Kidney (tissue), 22 donors: ENCODE data around the gene ELAC2. TPM values are rescaled to one million over a fixed set of nuclear protein-coding genes. Genes with fewer than 3 reads are reported as not detected.

Source experiments
- DNase-seq, 5 donors: peaks; one replicate each; pipeline ENCODE4 v3.0.0-alpha.2; 2013 to 2020
- FAIRE-seq: peaks from 2 replicates; lab custom pipeline; 2012; peaks lifted over from hg19 to GRCh38; lab: Jason Lieb, UNC
- H3K27ac ChIP-seq, 2 donors: one replicate each; pipeline ENCODE4 v1.7.0; 2013; ENCODE audit warnings: low read depth in 2 of 2, low read length in 2 of 2, inconsistent platforms in 1 of 2
- H3K27me3 ChIP-seq: one replicate; pipeline ENCODE4 v1.7.1; 2013; ENCODE audit warnings: low read length, inconsistent platforms; ENCODE audit not compliant: control insufficient read depth, insufficient read depth
- H3K36me3 ChIP-seq, 3 donors: one replicate each; pipeline versions ENCODE4 v1.7.0 to v1.7.1; 2013; ENCODE audit warnings: low read length in 3 of 3, control low read depth in 1 of 3, inconsistent platforms in 1 of 3; ENCODE audit not compliant: insufficient read depth in 3 of 3, control insufficient read depth in 2 of 3
- H3K4me1 ChIP-seq, 3 donors: one replicate each; pipeline versions ENCODE4 v1.7.0 to v1.7.1; 2013; ENCODE audit warnings: low read length in 3 of 3, inconsistent platforms in 1 of 3, low read depth in 1 of 3; ENCODE audit not compliant: control insufficient read depth in 2 of 3, insufficient read depth in 2 of 3
- H3K4me3 ChIP-seq, 3 donors: one replicate each; pipeline versions ENCODE4 v1.7.0 to v1.8.1; 2013; ENCODE audit warnings: low read length in 3 of 3, control low read depth in 1 of 3, inconsistent platforms in 1 of 3
- H3K9ac ChIP-seq, 3 donors: one replicate each; pipeline versions ENCODE4 v1.7.0 to v1.7.1; 2013; ENCODE audit warnings: low read length in 3 of 3, control low read depth in 1 of 3, inconsistent platforms in 1 of 3
- H3K9me3 ChIP-seq, 3 donors: one replicate each; pipeline versions ENCODE4 v1.7.0 to v1.7.1; 2013; ENCODE audit warnings: low read length in 3 of 3, control low read depth in 1 of 3, inconsistent platforms in 1 of 3; ENCODE audit not compliant: control insufficient read depth in 2 of 3, insufficient read depth in 1 of 3
- intact Hi-C: fragments of 100-400 bp; cut with DNase I; formaldehyde crosslinking; loops from one replicate; pipeline ENCODE4 v1.11.1; 2022
- long read RNA-seq, 10 donors: library from polyadenylated mRNA in 1 of 10; unstranded in 1 of 10; transcript quantifications; one replicate each; pipeline ENCODE4 v2.0.0 and lab custom pipeline, GENCODE V29; 2021 to 2026
- polyA plus RNA-seq: library from polyadenylated mRNA; stranded (reverse); fragments of 350-450 nt; fragmentation: Illumina TruSeq; extraction: RNeasy Lipid Tissue Mini Kit (QIAGEN cat#74804); gene quantifications from one replicate; pipeline ENCODE4 v1.2.3, GENCODE V29; 2014; ENCODE audit warnings: low read depth, low replicate concordance; ENCODE audit not compliant: insufficient read depth
- total RNA-seq: library from RNA; stranded (reverse); fragmentation: NEBNext Ultra II Directional; extraction: Animal tissue kit (Norgen Biotek cat#: 25700); gene quantifications from one replicate; pipeline ENCODE4 v1.2.1, GENCODE V29; 2021
- TF ChIP-seq, protein P1 (sequence below): IDR thresholded peaks from 3 replicates; pipeline ENCODE4 v1.5.1; 2012; ENCODE audit warnings: mild to moderate bottlenecking, moderate library complexity, borderline replicate concordance; ENCODE audit not compliant: insufficient read depth; ENCODE audit errors: extremely low read depth
- donor health status: control.
- donor health status: control.
- donor health status: control.
- donor health status: control.
- donor health status: control.
- donor health status: DM: yes; HTN: yes; CAD: no.
- donor health status: Normal renal cell carcinoma (clear cell type).

ELAC2 gene
- total RNA-seq (57.4 TPM), polyA plus RNA-seq (29.7 TPM)
- long read RNA-seq, donor 1, partial matches to known transcripts, result 12 of 15 reads
- long read RNA-seq, donor 1, other reads (novel, unspliced or antisense), result 0 of 15 reads
- long read RNA-seq, donor 2, partial matches to known transcripts, result 15 of 15 reads
- long read RNA-seq, donor 2, other reads (novel, unspliced or antisense), result 0 of 15 reads
- long read RNA-seq, donor 3, transcript ELAC2-201 (24 exons, 3,148 nt), result major isoform, 6 of 13 reads
- long read RNA-seq, donor 3, partial matches to known transcripts, result 6 of 13 reads
- long read RNA-seq, donor 3, other reads (novel, unspliced or antisense), result 0 of 13 reads
- long read RNA-seq, donor 4, partial matches to known transcripts, result 12 of 15 reads
- long read RNA-seq, donor 4, other reads (novel, unspliced or antisense), result 0 of 15 reads
- long read RNA-seq, donor 5, result 0 reads
- long read RNA-seq, donor 6, partial matches to known transcripts, result 0 of 1 reads
- long read RNA-seq, donor 6, other reads (novel, unspliced or antisense), result 0 of 1 reads
- long read RNA-seq, donor 7, transcript ELAC2-201 (24 exons, 3,148 nt), result major isoform, 50 of 79 reads
- long read RNA-seq, donor 7, partial matches to known transcripts, result 6 of 79 reads
- long read RNA-seq, donor 7, other reads (novel, unspliced or antisense), result 22 of 79 reads
- long read RNA-seq, donor 8, partial matches to known transcripts, result 6 of 8 reads
- long read RNA-seq, donor 8, other reads (novel, unspliced or antisense), result 0 of 8 reads
- long read RNA-seq, donor 9, result 0 reads
- long read RNA-seq, donor 10, partial matches to known transcripts, result 5 of 7 reads
- long read RNA-seq, donor 10, other reads (novel, unspliced or antisense), result 0 of 7 reads

- peak; percentile 98 to 99 (median 99) for DNase-seq
- Histone ChIP-seq H3K36me3 (peaks cover 14 to 23% (median 15%) of the 10 kb centered on the region in 3 donors), H3K27ac (peak within 1 kb of the TSS; percentile 64 to 81), H3K4me3 (peak within 1 kb of the TSS; percentile 89 to 99 (median 92)), H3K9ac (peak within 1 kb of the TSS; percentile 80 to 98 (median 86)), H3K4me1 (peaks cover 0 to 4% (median 2%) of the 10 kb centered on the region in 3 donors), H3K9me3 (no peaks in the 10 kb centered on the region), H3K27me3 (no peaks in the 10 kb centered on the region)
- FAIRE-seq, result peak; percentile 98
- intact Hi-C loops, result no loop called here
- TF ChIP-seq, protein P1, sequence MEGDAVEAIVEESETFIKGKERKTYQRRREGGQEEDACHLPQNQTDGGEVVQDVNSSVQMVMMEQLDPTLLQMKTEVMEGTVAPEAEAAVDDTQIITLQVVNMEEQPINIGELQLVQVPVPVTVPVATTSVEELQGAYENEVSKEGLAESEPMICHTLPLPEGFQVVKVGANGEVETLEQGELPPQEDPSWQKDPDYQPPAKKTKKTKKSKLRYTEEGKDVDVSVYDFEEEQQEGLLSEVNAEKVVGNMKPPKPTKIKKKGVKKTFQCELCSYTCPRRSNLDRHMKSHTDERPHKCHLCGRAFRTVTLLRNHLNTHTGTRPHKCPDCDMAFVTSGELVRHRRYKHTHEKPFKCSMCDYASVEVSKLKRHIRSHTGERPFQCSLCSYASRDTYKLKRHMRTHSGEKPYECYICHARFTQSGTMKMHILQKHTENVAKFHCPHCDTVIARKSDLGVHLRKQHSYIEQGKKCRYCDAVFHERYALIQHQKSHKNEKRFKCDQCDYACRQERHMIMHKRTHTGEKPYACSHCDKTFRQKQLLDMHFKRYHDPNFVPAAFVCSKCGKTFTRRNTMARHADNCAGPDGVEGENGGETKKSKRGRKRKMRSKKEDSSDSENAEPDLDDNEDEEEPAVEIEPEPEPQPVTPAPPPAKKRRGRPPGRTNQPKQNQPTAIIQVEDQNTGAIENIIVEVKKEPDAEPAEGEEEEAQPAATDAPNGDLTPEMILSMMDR, result peak; percentile 1
Observed at GRCh38 chr17:13017655-13018459, at the start of gene ELAC2. ELAC2 (minus strand) TSS chr17:13018027; CDS start chr17:13017947, 80 bp downstream.

GRCh38 chr17:13065032-13065431, 47.2 kb upstream of the ELAC2 start:
- H3K27me3 ChIP-seq, result no peaks in the 10 kb centered on the region
- intact Hi-C loops, result no loop called here
- no peak overlapping the region for H3K27ac ChIP-seq
- FAIRE-seq (no peak), DNase-seq (no peak)
- TF ChIP-seq, protein P1, result no peak
- no peak overlapping the region for H3K9ac ChIP-seq
- H3K36me3 ChIP-seq, result no peaks in the 10 kb centered on the region
- no peak overlapping the region for H3K4me3 ChIP-seq
- H3K9me3 ChIP-seq, result peaks cover 0 to 4% (median 0%) of the 10 kb centered on the region in 3 donors
- H3K4me1 ChIP-seq, result no peaks in the 10 kb centered on the region

DNA sequence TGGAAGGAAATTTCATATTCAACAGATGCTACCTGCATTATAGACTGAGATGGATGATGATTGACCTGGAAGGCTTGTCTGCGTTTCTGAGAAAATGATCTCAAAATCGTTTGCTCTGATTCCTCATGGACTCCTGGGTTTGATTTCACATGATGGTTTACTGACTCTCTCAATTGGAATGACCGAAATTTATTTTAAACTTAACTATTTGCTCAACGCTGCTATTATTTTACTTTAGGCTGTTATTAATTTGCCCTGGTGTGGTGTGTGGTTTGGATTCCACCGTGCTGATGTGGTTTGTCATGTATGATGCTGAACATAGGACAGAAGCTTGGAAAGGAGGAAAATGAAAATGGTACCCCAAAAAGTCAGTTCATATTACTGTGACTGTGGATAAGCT, 37.3 kb upstream of the ELAC2 start:
- H3K9me3 ChIP-seq, result no peaks in the 10 kb centered on the region
- intact Hi-C loops, result no loop called here
- no peaks in the 10 kb centered on the region for H3K36me3 ChIP-seq
- no peaks in the 10 kb centered on the region for H3K27me3 ChIP-seq
- H3K4me3 ChIP-seq, result no peak overlapping the region
- H3K4me1 ChIP-seq, result no peaks in the 10 kb centered on the region
- no peak overlapping the region for H3K27ac ChIP-seq
- TF ChIP-seq, protein P1, result no peak
- FAIRE-seq (no peak), DNase-seq (no peak)
- H3K9ac ChIP-seq, result no peak overlapping the region
